Measurements from ENCODE around the gene MTMR2. TPM values are rescaled to one million over a fixed set of nuclear protein-coding genes. Genes with fewer than 3 reads are reported as not detected.

MTMR2 gene
- total RNA-seq, 1 donor from 2014 or later = 68.9 TPM

DNA sequence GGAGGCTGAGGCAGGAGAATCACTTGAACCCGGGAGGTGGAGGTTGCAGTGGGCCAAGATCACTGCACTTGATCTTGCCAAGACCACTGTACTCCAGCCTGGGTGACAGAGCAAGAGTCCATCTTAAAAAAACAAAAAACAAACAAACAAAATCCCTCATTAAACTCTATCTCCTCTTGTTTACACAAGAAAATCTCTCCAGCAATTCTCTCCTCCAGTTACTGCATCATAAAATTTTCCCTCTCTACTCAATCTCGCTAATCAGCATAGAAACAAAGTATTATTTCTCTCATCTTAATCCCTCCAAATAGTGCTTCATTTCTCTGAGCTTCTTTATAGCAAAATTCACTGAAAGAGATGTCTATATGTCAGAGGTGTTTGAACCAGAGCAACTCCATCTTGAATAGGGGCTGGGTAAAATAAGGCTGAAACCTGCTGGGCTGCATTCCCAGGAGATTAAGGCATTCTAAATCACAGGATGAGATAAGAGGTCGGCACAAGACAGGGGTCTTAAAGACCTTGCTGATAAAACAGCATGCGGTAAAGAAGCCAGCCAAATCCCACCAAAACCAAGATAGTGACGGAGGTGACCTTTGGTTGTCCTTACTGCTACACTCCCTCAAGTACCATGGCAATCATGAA lies 19.8 kb downstream of the MTMR2 start:
- H2AFZ ChIP-seq (replicated peaks) = no peak overlapping the region
- Mint-ChIP-seq H3K4me1 (no peaks in the 10 kb centered on the region), H3K4me3 (no peak overlapping the region), H3K27ac (no peak overlapping the region), H3K9me3 (peaks cover 13% of the 10 kb centered on the region), H3K36me3 (peaks cover 7% of the 10 kb centered on the region), H3K27me3 (ENCODE audit: insufficient read depth, low read depth) (no peaks in the 10 kb centered on the region)
- peaks cover 31% of the 10 kb centered on the region for H4K20me1 ChIP-seq (ENCODE audit: low read depth)
- peak overlapping the region; percentile 34 for H3K4me2 ChIP-seq
- peak; percentile 59 for DNase-seq (ENCODE audit: low spot score)
- no peaks in the 10 kb centered on the region for H3K9me3 ChIP-seq (ENCODE audit: low read depth)
- peaks cover 93% of the 10 kb centered on the region for H3K79me2 ChIP-seq (ENCODE audit: low read depth)
- no peaks in the 10 kb centered on the region for H3K27me3 ChIP-seq
- no peak overlapping the region for H3K9ac ChIP-seq
- H3K4me1 ChIP-seq = peaks cover 27% of the 10 kb centered on the region
- peaks cover 13% of the 10 kb centered on the region for H3F3A ChIP-seq (ENCODE audit: low read depth)
- no peak overlapping the region for H3K4me3 ChIP-seq
- no peaks in the 10 kb centered on the region for H3K36me3 ChIP-seq
- TF ChIP-seq EZH2phosphoT487 (IDR thresholded peaks at IDR 0.05) = no peak
- TF ChIP-seq EZH2 (IDR thresholded peaks at IDR 0.05) = no peak
- TF ChIP-seq, protein P1, sequence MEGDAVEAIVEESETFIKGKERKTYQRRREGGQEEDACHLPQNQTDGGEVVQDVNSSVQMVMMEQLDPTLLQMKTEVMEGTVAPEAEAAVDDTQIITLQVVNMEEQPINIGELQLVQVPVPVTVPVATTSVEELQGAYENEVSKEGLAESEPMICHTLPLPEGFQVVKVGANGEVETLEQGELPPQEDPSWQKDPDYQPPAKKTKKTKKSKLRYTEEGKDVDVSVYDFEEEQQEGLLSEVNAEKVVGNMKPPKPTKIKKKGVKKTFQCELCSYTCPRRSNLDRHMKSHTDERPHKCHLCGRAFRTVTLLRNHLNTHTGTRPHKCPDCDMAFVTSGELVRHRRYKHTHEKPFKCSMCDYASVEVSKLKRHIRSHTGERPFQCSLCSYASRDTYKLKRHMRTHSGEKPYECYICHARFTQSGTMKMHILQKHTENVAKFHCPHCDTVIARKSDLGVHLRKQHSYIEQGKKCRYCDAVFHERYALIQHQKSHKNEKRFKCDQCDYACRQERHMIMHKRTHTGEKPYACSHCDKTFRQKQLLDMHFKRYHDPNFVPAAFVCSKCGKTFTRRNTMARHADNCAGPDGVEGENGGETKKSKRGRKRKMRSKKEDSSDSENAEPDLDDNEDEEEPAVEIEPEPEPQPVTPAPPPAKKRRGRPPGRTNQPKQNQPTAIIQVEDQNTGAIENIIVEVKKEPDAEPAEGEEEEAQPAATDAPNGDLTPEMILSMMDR (IDR thresholded peaks at IDR 0.05) = no peak
- no peak overlapping the region for H3K27ac ChIP-seq

DNA sequence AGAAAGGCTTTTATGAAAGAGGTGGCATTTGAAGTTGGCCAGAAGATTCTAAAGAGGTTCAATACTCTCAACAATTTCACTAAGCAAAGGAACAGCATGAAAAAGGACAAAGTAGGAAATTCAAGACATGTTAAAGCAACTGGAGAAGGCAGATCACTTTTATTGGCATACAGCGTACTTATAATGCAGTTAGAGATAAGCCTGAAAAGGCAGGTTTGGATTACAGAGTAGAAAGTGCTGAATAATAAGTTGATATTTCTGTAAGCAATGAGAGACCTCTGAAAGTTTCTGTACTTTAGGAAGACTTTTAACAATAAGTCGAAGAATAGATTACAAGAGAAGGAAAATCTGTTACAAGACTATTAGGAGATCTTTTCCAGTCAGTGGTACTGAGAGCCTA lies 25.1 kb downstream of the MTMR2 start:
- H3K27me3 ChIP-seq = no peaks in the 10 kb centered on the region
- no peak overlapping the region for H3K4me3 ChIP-seq
- Mint-ChIP-seq H3K4me3 (no peak overlapping the region), H3K9me3 (no peaks in the 10 kb centered on the region), H3K36me3 (peaks cover 3% of the 10 kb centered on the region), H3K4me1 (peaks cover 4% of the 10 kb centered on the region), H3K27ac (no peak overlapping the region), H3K27me3 (ENCODE audit: insufficient read depth, low read depth) (no peaks in the 10 kb centered on the region)
- no peak overlapping the region for H2AFZ ChIP-seq (replicated peaks)
- no peak for DNase-seq (ENCODE audit: low spot score)
- no peak overlapping the region for H3K4me2 ChIP-seq
- H3K27ac ChIP-seq = no peak overlapping the region
- H3K79me2 ChIP-seq (ENCODE audit: low read depth) = peaks cover 88% of the 10 kb centered on the region
- peaks cover 42% of the 10 kb centered on the region for H3K4me1 ChIP-seq
- peaks cover 1% of the 10 kb centered on the region for H3F3A ChIP-seq (ENCODE audit: low read depth)
- H3K9me3 ChIP-seq (ENCODE audit: low read depth) = no peaks in the 10 kb centered on the region
- TF ChIP-seq, protein P1 (IDR thresholded peaks at IDR 0.05) = no peak
- TF ChIP-seq EZH2phosphoT487 (IDR thresholded peaks at IDR 0.05) (no peak), EZH2 (IDR thresholded peaks at IDR 0.05) (no peak)
- no peak overlapping the region for H3K9ac ChIP-seq
- H4K20me1 ChIP-seq (ENCODE audit: low read depth) = peaks cover 25% of the 10 kb centered on the region
- H3K36me3 ChIP-seq = no peaks in the 10 kb centered on the region

DNA sequence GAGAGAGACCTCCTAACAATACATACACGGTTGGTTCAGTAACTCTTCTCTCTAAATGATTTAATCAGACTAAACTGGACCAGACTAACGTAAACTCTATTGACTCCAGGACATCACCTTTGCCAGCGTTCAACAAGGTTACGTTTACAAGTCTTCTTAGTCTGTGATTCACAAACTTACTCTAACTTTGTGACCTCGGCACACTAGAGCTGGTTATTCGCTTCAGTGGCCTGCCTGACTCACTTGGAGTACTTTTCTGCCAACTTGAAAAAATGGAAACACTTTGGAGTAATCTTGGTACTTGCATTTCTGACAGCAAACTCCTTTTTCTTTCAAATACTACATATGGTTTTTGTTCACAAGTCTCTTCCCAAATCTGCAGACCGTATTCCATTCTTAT lies 26.2 kb downstream of the MTMR2 start:
- Histone ChIP-seq H4K20me1 (ENCODE audit: low read depth) (peaks cover 15% of the 10 kb centered on the region), H2AFZ (replicated peaks) (no peak overlapping the region), H3K9ac (no peak overlapping the region), H3F3A (ENCODE audit: low read depth) (no peaks in the 10 kb centered on the region), H3K4me1 (peaks cover 31% of the 10 kb centered on the region), H3K9me3 (ENCODE audit: low read depth) (no peaks in the 10 kb centered on the region), H3K27me3 (no peaks in the 10 kb centered on the region), H3K79me2 (ENCODE audit: low read depth) (peaks cover 84% of the 10 kb centered on the region), H3K36me3 (no peaks in the 10 kb centered on the region), H3K27ac (no peak overlapping the region), H3K4me2 (no peak overlapping the region), H3K4me3 (no peak overlapping the region)
- H3K4me1 Mint-ChIP-seq = peaks cover 4% of the 10 kb centered on the region
- H3K27ac Mint-ChIP-seq = no peak overlapping the region
- no peaks in the 10 kb centered on the region for H3K9me3 Mint-ChIP-seq
- DNase-seq (ENCODE audit: low spot score) = no peak
- no peak for TF ChIP-seq EZH2phosphoT487 (IDR thresholded peaks at IDR 0.05)
- peaks cover 3% of the 10 kb centered on the region for H3K36me3 Mint-ChIP-seq
- H3K27me3 Mint-ChIP-seq (ENCODE audit: insufficient read depth, low read depth) = no peaks in the 10 kb centered on the region
- H3K4me3 Mint-ChIP-seq = no peak overlapping the region

DNA sequence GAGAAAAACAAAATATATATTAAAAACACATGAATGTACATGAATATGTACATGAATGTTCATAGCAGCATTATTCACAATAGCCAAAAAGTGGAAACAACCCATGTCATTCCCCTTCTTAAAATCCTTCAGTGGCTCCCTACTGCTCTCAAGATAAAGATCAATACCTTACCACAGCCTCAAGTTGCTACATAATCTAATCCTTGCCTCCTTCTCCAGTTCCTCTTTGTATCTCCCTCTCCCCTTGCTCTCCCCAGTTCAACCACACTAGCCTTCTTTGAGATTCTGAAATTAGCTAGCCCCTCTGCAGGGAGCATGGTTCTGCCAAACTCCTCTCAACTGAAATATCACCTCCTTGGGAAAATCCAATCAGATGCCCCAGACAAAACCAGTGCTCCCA lies 28.1 kb downstream of the MTMR2 start:
- no peaks in the 10 kb centered on the region for H3K9me3 ChIP-seq (ENCODE audit: low read depth)
- no peak overlapping the region for H3K4me3 ChIP-seq
- Mint-ChIP-seq H3K36me3 (peaks cover 3% of the 10 kb centered on the region), H3K4me3 (no peak overlapping the region), H3K27me3 (ENCODE audit: insufficient read depth, low read depth) (no peaks in the 10 kb centered on the region), H3K4me1 (peaks cover 4% of the 10 kb centered on the region), H3K27ac (no peak overlapping the region), H3K9me3 (no peaks in the 10 kb centered on the region)
- H3K27ac ChIP-seq = no peak overlapping the region
- no peaks in the 10 kb centered on the region for H3K36me3 ChIP-seq
- H3K4me1 ChIP-seq = peaks cover 26% of the 10 kb centered on the region
- no peaks in the 10 kb centered on the region for H3K27me3 ChIP-seq
- peaks cover 71% of the 10 kb centered on the region for H3K79me2 ChIP-seq (ENCODE audit: low read depth)
- no peaks in the 10 kb centered on the region for H3F3A ChIP-seq (ENCODE audit: low read depth)
- no peak overlapping the region for H3K9ac ChIP-seq
- TF ChIP-seq EZH2phosphoT487 (IDR thresholded peaks at IDR 0.05) (no peak), EZH2 (IDR thresholded peaks at IDR 0.05) (no peak)
- TF ChIP-seq, protein P1 (IDR thresholded peaks at IDR 0.05) = no peak
- H2AFZ ChIP-seq (replicated peaks) = no peak overlapping the region
- no peak for DNase-seq (ENCODE audit: low spot score)
- H3K4me2 ChIP-seq = peak overlapping the region; percentile 25
- H4K20me1 ChIP-seq (ENCODE audit: low read depth) = peaks cover 14% of the 10 kb centered on the region

Measured in neural progenitor cell (in vitro differentiated cells).